HG02981 (cell line): Measurements from ENCODE around the gene PCNX3.
A peak's percentile ranks its signal among the peaks of the same experiment; 100 is the strongest.

ENCODE experiments used
- ATAC-seq: cut with Tn5 transposase; IDR thresholded peaks from one replicate; pipeline ENCODE4 v1.9.1; 2021; ENCODE audit warnings: mild to moderate bottlenecking, moderate library complexity; ENCODE audit not compliant: unreplicated experiment

The PCNX3 gene

GRCh38 chr11:65615229-65615949 is at the start of gene PCNX3:
PCNX3 (plus strand) TSS chr11:65615776; CDS start chr11:65616312, 536 bp downstream.
- ATAC-seq = peak; percentile 75

DNA sequence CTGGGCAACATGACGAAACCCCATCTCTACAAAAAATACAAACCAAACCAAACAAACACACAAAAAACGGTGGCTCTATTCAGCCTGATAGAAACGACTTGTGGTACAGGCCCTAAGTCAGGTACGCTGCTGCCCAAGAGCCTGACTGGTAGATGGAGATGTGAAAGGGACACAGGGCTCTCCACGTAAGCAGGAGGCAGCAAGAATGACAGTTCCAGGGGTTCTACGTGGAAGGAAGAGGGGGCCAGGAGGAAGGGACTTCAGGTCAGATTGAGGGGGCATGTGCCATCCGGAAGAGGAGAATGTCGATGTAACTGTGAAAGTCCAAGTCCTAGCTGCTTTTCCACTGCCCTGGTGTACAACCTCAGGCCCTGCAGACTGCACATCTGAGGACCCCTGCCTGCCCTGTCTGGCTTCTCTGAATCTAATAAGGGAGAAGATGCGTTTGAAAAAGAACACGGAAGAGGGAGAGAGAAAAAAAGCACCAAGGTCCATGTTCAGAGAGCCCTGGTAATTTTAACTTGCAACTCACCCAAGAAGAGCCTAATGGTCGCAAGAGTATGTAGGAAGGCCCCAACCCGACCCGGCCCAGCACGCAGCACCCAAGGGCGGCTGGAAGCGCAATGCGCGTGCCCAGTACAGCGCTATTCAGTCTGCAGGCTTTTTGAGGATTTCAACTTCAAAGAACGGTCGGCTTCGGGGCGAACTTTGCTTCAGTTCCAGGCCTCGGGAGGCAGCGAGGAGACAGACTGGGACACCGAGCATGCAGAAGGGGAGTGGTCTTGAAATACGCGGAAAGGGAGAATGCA is 46.2 kb upstream of the PCNX3 start:
- peak; percentile 2 for ATAC-seq

DNA sequence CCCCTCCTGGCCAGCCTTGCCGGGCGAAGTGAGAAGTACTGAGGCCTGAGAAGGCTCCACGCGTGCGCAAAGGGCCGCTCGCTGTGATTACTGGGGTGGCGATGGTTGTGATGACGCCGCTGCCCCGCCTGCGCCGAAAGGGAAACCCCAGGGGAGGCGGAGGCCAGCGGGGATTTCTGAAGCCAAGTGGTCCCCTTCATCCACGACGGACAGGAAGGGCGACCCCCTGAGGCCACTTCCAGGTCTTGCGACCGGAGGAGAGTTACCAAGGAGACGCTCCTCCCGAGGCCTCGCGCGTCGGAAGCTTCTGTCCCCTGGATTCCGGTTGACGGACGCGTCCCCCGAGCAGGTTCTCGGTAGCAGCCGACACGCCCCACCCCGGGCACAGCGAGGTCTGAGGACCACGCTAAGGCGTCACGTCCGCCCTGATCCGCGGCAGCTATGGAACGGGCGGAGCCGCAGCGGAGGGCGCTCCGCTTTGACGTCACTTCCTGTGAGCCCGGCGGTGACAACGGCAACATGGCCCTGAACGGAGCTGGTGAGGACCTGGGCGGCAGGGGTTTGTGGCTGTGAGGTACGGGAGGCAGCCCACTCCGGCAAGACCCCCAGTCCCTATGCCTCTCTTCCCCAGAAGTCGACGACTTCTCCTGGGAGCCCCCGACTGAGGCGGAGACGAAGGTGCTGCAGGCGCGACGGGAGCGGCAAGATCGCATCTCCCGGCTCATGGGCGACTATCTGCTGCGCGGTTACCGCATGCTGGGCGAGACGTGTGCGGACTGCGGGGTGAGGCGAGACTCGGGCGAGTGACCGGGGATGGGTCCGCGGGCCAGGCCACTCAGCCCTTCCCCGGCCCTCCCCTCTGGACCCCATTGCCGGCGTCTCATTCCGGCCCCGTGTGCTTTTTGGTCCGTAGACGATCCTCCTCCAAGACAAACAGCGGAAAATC is 45.3 kb upstream of the PCNX3 start, which contains the start of gene ZNRD2:
TSS of gene ZNRD2 (plus strand) at position 505 of the 946 bp plus-strand sequence. CDS start at position 520, 15 bp downstream.
- ATAC-seq = peak; percentile 54

DNA sequence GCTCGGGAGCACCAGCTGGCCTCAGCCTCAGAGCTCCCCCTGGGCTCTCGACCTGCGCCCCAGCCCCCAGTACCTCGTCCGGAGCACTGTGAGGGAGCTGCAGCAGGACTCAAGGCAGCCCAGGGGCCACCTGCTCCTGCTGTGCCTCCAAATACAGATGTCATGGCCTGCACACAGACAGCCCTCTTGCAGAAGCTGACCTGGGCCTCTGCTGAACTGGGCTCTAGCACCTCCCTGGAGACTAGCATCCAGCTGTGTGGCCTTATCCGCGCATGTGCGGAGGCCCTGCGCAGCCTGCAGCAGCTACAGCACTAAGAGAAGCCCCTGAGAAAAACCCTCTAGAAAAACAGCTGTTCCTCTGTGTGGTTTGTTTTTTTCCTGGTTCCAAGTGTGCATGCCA is 44.2 kb upstream of the PCNX3 start:
- no peak for ATAC-seq

DNA sequence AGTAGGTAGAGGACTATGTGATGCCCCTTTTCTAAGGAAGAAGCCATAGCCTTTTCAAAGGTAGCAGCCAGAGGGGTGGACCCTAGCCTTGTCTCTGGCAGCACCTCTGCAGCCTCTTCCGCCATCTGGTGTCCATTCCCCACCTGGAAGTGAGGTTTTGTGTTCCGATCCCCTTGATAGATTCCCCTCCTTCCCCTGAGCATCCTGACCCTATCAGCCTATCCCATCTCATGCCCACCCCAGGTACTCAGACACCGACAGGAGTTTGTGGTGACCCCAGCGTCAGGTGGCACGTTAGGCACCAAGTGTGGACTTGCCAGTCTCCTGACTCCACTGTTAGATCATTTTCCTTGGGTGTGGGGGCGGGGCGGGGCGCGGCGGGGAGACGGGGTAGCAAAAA is 43.6 kb upstream of the PCNX3 start:
- ATAC-seq = no peak

- ATAC-seq = no peak
These were observed 43.1 kb upstream of the PCNX3 start, which contains the start of gene FAM89B for GRCh38 chr11:65572356-65573051. FAM89B (plus strand) TSS chr11:65572538; CDS start chr11:65572670, 132 bp downstream.

DNA sequence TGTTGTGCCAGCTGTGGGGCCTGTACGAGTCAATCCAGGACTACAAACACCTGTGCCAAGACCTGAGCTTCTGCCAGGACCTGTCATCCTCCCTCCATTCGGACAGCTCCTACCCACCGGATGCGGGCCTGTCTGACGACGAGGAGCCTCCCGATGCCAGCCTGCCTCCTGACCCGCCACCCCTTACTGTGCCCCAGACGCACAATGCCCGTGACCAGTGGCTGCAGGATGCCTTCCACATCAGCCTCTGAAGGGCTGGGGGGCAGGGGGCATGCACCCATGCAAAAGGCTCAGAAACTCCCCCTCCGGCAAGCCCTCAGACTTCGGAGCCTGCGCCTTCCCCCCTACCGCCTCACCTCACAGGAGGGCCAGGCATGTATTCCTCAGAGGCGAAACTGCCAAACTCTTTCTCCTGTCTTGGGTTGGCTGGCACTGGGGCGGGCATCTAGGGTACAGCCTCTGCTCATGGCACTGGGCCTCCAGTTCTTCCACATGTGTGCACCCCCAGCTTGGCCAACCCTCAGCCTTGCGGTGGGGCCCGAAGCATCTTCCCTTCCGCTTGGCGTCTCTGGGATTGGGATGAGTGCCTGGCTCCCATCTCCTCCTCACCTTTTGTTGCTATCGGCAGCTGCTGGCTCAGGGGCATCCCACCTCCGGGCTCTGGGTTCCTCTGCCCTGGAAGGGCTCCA is 42.0 kb upstream of the PCNX3 start:
- no peak for ATAC-seq

DNA sequence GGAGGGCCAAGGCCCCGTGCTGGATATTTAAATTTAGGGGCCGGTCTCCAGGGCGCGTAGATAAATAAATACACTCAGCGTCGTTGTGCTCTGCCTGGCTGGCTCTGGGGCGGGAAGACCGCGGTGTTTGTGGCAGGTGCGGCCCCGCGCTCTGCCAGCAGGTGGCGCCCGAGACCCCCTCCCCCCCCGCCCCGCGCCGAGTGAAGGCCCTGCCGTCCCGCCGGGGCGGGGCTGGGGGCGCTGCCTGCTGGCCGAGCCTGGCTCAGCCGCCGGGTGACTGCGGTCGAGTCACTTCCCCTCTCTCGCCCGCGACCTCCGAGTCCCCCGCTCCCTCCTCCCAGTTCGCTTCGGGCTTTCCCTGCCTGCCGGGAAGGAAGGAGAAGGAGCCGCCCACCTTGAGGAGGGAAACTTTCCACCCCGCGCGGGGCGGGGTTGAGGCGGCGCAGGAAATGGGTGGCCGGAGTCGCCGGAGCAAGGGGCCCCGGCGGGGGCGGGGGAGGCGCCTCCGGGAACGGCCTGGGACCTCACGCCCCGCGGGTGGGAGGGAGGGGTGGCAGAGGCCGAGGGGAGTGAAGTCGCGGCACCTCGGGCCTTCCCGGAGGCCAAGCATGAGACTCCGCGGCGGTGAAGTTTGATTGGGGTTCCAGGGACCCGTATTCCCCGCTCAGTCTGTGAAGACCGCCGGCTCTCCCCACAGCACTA is 41.3 kb upstream of the PCNX3 start:
- peak; percentile 32 for ATAC-seq

DNA sequence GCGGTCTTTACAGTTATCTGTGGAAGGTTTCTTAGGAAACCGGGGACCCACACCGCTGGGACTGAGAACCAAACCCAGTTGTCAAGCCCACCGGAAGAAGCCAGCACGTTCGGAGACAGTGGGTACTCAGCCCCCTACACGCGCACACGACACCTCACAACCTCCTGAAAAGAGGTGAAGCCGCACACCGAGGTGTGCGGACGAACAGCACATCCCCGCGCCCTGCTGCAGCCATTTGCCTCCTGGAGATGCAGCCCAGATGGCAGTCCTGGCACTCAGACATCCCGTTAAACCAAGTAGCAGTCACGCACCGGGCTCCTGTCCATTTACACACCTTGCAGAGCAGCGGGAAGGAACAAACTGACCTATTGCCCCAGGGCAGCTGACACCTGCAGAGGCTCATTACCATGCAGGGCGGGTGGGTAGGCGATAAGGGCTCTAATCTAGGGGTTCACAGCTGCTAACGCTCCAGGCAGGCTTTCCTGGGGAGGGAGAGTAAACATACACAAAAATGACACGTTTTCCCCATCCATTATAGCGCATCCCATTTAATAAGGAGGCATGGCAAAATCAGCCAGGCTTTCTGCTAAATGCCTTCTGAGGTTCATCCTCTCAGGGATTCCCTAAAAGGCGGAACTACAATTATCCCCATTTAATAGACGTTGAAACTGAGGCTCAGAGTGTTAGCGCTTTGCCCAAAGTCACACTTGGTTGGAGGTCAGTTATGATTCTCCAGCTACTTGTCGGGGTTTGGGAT is 40.6 kb upstream of the PCNX3 start:
- ATAC-seq = no peak

DNA sequence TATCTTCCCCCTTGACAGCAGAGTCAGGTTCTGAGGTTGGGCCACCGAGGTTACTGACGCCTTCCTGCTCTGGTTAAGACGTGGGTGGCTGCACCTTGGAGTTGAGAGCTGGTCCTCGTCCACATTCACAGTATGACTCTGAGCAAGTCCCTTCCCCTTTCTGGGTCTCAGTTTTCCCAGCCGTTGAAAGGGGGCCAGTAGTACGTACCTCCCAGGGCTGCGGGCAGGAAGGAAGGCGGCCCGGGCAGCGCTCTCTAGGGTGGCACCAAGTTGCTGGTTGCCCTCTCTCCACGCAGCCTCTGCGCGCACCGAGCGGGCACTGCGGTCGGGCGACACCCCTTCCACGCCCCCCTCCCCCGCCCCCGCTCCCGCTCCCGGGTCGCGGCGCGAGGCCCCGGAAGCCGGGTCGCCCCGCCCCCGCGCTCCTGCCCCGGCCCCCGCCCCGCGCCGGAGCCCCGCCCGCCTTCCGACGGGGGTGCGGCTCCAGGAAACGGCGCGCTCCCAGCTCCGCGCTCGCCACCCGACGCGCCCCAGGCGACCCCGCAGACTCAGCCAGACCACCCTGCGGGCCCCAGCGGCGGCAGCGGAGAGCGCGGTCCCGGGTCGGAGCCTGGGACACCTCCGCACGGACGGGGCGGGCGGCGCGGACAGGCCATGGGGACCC is 39.9 kb upstream of the PCNX3 start, which contains the start of gene EHBP1L1:
TSS of gene EHBP1L1 (plus strand) at position 486 of the 664 bp plus-strand sequence. CDS start 250 bp downstream, outside the sequence.
- ATAC-seq = no peak

DNA sequence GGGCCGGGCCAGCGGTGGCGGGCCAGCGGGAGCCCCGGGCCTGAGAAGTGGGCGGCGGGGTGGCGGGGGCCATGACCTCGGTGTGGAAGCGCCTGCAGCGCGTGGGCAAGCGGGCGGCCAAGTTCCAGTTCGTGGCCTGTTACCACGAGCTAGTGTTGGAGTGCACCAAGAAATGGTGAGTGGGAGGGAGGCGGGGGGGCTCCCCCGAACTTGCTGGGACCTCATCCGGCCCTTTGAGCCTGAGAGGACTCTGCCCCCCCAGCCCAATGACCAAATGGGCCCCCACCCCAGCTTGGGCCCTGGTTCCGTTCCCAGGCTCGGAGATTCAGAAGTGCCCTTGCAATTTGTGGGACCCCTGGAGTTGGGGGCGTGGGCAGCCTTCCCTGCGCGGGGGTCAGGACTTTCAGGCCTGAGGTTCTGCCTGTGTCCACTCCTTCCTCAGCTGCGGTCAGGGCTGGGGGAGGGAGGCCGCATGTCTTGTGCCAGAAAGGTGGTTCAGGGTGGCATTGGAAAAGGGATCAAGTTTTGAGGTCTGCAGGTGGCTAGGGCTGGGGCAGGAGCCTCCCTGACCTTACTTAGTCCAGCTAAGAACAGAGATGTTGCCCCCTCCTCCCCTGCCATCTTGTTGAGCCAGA is 39.2 kb upstream of the PCNX3 start:
- ATAC-seq = no peak

DNA sequence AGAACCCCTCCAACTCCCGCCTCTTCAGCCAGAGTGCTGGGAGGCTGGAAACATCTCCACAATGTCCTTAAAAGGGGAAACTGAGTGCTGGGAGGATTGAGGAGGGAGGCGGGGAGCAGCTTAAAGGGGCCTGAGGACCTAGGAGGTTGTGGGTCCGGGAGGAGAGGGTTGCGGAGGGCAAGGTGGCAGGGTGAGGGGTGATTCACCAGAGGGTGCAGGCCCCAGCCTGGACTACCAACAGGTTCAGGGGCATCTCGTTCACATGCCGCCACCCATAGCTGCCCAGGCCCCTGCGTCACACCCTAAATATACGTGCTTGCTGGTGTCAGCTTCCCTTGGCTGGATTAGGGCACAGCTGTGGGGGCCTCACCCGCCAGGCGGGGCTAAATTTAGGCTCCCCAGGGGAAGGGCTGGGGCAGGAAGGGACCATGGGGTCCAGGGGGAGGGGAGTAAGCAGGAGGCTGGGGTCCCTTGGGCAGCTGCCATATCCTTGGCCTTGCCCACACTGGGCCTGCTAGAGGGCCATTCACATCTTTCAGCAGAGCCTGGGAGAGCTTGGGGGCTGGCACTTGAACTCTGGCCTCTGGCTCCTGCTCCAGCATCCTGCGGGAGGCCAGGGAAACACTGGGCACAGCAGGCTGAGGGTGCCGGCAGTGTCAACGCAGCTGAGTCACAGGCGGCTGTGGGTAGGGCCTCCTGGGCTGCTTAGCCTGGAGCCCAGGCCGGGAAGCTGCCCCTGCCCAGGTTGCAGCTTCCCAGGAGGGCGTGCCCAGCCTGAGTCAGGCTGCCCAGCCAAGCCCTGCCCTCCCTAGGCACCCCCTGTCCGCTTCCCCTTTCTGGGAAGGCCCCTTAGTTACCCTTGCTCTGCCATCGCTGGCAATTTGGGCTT is 38.5 kb upstream of the PCNX3 start:
- ATAC-seq = no peak

DNA sequence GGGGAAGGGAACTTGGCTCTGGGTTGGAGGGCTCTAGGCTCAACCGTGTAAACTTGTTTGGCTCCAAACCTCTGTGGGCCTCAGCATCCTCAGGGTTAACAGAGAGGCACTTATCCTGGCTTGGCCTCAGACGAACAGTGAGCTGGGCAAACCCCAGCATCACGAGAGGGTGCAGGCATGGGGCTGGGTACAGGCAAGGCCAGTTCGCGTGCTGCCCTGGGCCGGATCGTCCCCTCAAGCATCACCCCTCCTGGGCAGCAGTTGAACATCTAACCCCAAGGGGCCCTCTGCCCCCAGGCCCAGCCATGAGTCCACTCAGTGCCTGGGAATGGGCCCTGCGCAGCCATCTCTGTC is 37.8 kb upstream of the PCNX3 start:
- no peak for ATAC-seq

GRCh38 chr11:65578134-65578533 is 37.4 kb upstream of the PCNX3 start:
- no peak for ATAC-seq

DNA sequence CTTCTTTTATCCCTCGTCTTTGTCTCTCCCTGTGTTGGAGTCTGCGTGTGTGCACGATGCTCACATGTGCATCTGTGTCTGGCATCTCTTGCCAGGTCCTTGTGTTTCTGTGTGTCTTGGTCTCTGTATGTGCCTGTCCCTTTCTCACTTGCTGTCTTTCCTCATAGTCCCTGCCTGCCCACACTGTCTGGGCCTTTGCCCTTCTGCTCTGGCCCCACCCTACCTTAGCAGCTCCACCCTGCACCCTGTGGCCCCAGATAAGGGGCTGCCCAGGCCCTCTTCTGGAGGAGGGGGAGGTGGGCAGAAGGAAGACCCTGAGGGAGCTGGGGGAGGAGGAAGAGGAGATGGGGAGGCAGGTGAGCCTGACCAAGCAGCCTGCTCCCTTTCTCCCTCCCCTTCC is 36.9 kb upstream of the PCNX3 start:
- no peak for ATAC-seq

- ATAC-seq = no peak
These were observed 36.3 kb upstream of the PCNX3 start for GRCh38 chr11:65579291-65579690.
